Fibroblast of lung (primary cell): Measurements from ENCODE around the gene YIF1A.

Source experiments
- EZH2 ChIP-seq: IDR thresholded peaks from 2 replicates; pipeline ENCODE4 v1.5.1; 2012; ENCODE audit warnings: low read length, control low read depth, mild to moderate bottlenecking; ENCODE audit errors: missing control alignments
- TF ChIP-seq, protein P1 (sequence below), 2 donors: IDR thresholded peaks in 1 of 2; conservative IDR thresholded peaks in 1 of 2; 1 replicate in 1 of 2; 2 replicates in 1 of 2; pipeline ENCODE4 v1.5.1; 2011 to 2012; ENCODE audit warnings: low read length in 2 of 2, control low read depth in 1 of 2, inconsistent platforms in 1 of 2, low read depth in 1 of 2, mild to moderate bottlenecking in 1 of 2

DNA sequence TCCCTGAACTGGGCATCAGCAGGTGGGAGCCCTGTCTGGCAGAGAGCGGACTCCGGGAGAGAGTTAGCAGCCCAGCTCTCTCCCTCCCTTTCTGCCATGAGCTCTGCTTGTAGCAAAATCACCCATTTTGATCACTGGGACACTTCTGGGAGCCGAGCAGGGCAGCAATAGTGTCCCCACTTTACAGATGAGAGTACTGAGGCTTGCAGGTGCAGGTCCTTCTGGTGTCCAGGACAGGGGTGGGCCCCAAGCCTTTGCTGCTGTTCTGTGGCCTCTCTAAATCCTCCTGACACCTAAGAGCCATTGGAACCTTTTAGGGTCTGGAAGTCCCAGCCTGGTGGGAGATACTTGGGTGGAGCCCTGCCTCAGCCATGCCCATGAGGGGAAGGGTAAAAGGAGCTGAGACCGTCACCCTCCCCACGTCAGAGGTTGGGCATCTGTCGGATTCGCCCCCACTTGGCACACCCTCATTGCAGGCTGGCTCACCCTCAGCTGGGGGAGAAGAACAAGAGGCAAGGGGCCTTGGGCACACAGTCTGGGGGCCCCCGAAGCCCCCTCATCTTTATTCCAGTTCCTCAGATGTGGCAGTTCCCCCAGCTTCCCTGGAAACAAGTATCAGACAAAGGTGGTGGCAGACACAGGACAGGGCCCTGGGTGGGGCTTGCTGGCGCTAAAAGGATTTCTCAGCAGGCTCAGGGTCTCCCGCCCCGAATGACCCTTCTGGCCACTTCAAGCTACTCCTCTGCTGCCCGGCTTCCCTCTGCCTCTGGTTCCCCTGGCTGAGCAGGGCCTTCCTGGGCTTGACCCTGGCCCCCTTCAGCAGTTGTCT, 42.8 kb upstream of the YIF1A start:
- TF ChIP-seq, protein P1, sequence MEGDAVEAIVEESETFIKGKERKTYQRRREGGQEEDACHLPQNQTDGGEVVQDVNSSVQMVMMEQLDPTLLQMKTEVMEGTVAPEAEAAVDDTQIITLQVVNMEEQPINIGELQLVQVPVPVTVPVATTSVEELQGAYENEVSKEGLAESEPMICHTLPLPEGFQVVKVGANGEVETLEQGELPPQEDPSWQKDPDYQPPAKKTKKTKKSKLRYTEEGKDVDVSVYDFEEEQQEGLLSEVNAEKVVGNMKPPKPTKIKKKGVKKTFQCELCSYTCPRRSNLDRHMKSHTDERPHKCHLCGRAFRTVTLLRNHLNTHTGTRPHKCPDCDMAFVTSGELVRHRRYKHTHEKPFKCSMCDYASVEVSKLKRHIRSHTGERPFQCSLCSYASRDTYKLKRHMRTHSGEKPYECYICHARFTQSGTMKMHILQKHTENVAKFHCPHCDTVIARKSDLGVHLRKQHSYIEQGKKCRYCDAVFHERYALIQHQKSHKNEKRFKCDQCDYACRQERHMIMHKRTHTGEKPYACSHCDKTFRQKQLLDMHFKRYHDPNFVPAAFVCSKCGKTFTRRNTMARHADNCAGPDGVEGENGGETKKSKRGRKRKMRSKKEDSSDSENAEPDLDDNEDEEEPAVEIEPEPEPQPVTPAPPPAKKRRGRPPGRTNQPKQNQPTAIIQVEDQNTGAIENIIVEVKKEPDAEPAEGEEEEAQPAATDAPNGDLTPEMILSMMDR (conservative IDR thresholded peaks at IDR 0.05 in 1 of 2, IDR thresholded peaks at IDR 0.05 in 1 of 2; ENCODE audit: low read depth in 1 of 2, low read length in 2 of 2): no peak
- TF ChIP-seq EZH2: no peak
